Gastroesophageal sphincter (tissue), 3 donors: ENCODE results near the gene STARD13.

Source experiments
- POLR2A ChIP-seq, 2 donors: fragments of 450-650 bp; IDR thresholded peaks; one replicate each; pipeline ENCODE4 v1.6.1; 2017; ENCODE audit warnings: antibody characterized with exemption in 2 of 2, mild to moderate bottlenecking in 2 of 2, moderate library complexity in 1 of 2
- TF ChIP-seq, protein P1 (sequence below), 4 experiments: fragments of 200-600 bp in 2 of 4; fragments of 450-650 bp in 2 of 4; sonication (generic) in 1 of 4; IDR thresholded peaks; one replicate each; pipeline ENCODE4 v1.5.1; 2017 to 2019; ENCODE audit warnings: antibody characterized with exemption in 4 of 4, mild to moderate bottlenecking in 2 of 4, moderate library complexity in 2 of 4

DNA sequence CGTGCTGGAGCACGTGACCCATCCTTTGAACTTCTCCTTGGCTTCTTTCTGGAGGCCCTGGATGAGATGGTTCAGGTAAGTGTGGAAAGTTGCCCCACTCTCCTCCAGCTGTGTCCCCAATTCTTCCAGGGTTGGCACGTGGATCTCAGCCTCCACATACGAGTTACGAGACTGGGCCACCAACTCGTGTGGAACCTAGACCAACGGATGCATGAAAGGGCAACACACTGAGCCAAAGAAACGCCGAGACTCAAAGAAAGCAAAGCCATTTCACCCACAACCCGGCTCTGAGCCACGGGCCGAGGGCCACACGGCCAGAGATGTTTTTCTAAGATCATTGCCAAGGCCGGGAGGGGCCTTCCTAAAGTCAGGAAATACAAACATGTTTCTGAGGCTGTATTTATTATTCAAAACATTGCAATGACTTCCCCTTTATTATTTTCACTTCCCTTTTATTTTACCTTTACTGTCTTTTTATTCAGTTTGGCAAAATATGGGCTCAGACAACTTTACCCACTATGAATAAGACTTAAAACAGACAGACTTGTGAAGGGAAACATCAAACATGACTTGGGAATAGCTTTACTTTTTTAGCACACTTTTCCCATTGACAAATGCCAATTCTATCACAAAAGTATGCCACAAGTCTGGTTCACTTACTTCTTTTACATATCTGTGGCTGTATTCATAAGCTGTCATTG is 174.7 kb downstream of the STARD13 start:
- TF ChIP-seq POLR2A (IDR thresholded peaks at IDR 0.05) = no peak
- TF ChIP-seq, protein P1, sequence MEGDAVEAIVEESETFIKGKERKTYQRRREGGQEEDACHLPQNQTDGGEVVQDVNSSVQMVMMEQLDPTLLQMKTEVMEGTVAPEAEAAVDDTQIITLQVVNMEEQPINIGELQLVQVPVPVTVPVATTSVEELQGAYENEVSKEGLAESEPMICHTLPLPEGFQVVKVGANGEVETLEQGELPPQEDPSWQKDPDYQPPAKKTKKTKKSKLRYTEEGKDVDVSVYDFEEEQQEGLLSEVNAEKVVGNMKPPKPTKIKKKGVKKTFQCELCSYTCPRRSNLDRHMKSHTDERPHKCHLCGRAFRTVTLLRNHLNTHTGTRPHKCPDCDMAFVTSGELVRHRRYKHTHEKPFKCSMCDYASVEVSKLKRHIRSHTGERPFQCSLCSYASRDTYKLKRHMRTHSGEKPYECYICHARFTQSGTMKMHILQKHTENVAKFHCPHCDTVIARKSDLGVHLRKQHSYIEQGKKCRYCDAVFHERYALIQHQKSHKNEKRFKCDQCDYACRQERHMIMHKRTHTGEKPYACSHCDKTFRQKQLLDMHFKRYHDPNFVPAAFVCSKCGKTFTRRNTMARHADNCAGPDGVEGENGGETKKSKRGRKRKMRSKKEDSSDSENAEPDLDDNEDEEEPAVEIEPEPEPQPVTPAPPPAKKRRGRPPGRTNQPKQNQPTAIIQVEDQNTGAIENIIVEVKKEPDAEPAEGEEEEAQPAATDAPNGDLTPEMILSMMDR (IDR thresholded peaks at IDR 0.05) = no peak
